Measurements from ENCODE around the gene FANCF.

DNA sequence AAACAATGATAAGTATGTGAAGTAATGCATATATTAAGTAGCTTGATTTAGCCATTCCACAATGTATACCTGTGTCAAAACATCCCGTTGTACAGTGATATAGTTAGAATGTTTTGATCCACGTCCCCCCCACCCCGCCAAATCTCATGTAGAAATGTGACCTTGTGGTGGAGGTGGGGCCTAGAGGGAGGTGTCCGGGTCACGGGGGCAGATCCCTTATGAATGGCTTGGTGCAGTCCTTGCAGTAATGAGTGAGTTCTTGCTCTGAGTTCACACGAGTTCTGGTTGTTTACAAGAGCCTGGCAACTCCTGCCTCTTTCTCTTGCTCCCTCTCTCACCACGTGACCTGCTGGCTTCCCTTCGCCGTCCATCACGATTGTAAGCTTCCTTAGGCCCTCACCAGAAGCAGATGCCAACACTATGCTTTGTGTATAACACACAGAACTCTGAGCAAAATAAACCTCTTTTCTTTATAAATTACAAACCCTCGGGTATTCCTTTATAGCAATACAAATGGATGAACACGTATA lies 41.6 kb downstream of the FANCF start:
- TF ChIP-seq, protein P1, sequence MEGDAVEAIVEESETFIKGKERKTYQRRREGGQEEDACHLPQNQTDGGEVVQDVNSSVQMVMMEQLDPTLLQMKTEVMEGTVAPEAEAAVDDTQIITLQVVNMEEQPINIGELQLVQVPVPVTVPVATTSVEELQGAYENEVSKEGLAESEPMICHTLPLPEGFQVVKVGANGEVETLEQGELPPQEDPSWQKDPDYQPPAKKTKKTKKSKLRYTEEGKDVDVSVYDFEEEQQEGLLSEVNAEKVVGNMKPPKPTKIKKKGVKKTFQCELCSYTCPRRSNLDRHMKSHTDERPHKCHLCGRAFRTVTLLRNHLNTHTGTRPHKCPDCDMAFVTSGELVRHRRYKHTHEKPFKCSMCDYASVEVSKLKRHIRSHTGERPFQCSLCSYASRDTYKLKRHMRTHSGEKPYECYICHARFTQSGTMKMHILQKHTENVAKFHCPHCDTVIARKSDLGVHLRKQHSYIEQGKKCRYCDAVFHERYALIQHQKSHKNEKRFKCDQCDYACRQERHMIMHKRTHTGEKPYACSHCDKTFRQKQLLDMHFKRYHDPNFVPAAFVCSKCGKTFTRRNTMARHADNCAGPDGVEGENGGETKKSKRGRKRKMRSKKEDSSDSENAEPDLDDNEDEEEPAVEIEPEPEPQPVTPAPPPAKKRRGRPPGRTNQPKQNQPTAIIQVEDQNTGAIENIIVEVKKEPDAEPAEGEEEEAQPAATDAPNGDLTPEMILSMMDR (IDR thresholded peaks at IDR 0.05 in 4 of 5, conservative IDR thresholded peaks at IDR 0.05 in 1 of 5): no peak
- TF ChIP-seq POLR2A (IDR thresholded peaks at IDR 0.05): no peak

All from gastrocnemius medialis (tissue), 4 donors.